ENCODE data around the gene BBS9. TPM values are rescaled to one million over a fixed set of nuclear protein-coding genes. Genes with fewer than 3 reads are reported as not detected.

The BBS9 gene
- total RNA-seq (2022) (5.1 and 7.2 TPM in 2 replicates), Bru-seq, nascent RNA (percentile 49 among the genes with signal in this experiment), BruChase-seq, experiment 1, labeled RNA remaining after a 6-hour chase (percentile 40 among the genes with signal in this experiment), BruChase-seq, experiment 2, labeled RNA remaining after a 2-hour chase (percentile 46 among the genes with signal in this experiment)
- long read RNA-seq, full-length matches to known transcripts: 2 of 8 reads
- long read RNA-seq, partial matches to known transcripts: 1 of 8 reads
- long read RNA-seq, other reads (novel, unspliced or antisense): 5 of 8 reads

DNA sequence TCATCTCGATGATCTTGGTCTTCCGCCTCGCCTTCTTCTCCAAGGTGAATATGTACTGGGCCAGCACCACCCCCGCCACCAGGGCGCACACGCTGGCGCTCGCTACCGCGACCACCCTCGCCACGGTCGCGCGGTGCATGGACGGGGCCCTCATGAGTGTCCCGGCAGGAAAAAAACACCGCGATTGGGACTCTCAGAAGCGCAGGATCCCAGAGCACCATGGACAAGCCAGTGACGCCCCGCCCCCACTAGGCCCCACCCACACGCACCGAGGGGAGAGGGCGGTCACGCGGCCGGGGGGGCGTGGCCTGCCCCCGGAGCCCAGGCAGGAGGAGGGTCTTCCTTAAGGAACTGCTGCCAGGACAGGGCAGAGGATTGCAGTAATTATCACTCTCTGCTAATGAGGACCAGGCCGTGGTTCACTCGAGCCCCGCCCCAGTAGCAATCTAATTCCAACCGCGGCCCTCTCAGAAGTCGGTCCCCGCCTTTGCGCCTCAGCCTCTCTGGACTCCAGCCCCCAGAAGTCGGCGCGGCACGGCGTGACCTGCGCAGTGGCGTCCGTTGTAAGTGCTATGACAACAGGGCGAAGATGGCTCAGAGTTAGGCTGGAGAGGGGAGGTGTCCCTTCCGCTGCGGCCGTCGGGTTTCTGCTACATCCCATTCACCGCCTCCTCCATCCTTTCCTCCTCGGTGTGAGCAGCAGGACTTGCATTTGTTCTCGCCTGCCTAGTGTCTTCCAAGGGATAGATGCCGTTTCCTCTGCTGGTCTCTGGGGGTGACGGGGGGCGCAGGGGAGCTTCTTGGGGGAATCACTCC, at the start of gene BBS9:
TSS of gene BBS9 (plus strand) at position 575 of the 816 bp plus-strand sequence. CDS start 16,689 bp downstream, outside the sequence.
- Mint-ChIP-seq H3K27ac (ENCODE audit: low read depth, unreplicated experiment) (peak within 1 kb of the TSS; percentile 76), H3K36me3 (ENCODE audit: insufficient read depth, unreplicated experiment) (no peaks in the 10 kb centered on the region), H3K4me1 (ENCODE audit: insufficient read depth, unreplicated experiment) (peaks cover 5% of the 10 kb centered on the region), H3K4me3 (ENCODE audit: unreplicated experiment) (peak within 1 kb of the TSS; percentile 89), H3K27me3 (ENCODE audit: insufficient read depth, unreplicated experiment) (no peaks in the 10 kb centered on the region), H3K9me3 (ENCODE audit: unreplicated experiment) (no peaks in the 10 kb centered on the region)
- peak; percentile 94 for DNase-seq (ENCODE audit: unreplicated experiment)
- BruUV-seq (replicated peaks): no TSS peak
- POLR2A ChIA-PET: interaction anchor here (0.8 to 1.7 kb wide), 4 partner anchors 19 to 30 kb away, joined by 3 to 15 read pairs (median 10); partner anchors contain the start of gene RP9
- TF ChIP-seq, protein P1, sequence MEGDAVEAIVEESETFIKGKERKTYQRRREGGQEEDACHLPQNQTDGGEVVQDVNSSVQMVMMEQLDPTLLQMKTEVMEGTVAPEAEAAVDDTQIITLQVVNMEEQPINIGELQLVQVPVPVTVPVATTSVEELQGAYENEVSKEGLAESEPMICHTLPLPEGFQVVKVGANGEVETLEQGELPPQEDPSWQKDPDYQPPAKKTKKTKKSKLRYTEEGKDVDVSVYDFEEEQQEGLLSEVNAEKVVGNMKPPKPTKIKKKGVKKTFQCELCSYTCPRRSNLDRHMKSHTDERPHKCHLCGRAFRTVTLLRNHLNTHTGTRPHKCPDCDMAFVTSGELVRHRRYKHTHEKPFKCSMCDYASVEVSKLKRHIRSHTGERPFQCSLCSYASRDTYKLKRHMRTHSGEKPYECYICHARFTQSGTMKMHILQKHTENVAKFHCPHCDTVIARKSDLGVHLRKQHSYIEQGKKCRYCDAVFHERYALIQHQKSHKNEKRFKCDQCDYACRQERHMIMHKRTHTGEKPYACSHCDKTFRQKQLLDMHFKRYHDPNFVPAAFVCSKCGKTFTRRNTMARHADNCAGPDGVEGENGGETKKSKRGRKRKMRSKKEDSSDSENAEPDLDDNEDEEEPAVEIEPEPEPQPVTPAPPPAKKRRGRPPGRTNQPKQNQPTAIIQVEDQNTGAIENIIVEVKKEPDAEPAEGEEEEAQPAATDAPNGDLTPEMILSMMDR (IDR thresholded peaks at IDR 0.05; ENCODE audit: unreplicated experiment): no peak
- CTCF ChIA-PET: interaction anchor here (0.6 to 0.8 kb wide), 4 partner anchors 11 to 72 kb away, joined by 3 to 4 read pairs (median 4); no protein-coding TSS in a partner anchor
- intact Hi-C loops (cut with micrococcal nuclease): loop anchor here (2.0 kb wide), 1 partner anchor 20 kb away; the partner anchor contains the start of gene RP9

DNA sequence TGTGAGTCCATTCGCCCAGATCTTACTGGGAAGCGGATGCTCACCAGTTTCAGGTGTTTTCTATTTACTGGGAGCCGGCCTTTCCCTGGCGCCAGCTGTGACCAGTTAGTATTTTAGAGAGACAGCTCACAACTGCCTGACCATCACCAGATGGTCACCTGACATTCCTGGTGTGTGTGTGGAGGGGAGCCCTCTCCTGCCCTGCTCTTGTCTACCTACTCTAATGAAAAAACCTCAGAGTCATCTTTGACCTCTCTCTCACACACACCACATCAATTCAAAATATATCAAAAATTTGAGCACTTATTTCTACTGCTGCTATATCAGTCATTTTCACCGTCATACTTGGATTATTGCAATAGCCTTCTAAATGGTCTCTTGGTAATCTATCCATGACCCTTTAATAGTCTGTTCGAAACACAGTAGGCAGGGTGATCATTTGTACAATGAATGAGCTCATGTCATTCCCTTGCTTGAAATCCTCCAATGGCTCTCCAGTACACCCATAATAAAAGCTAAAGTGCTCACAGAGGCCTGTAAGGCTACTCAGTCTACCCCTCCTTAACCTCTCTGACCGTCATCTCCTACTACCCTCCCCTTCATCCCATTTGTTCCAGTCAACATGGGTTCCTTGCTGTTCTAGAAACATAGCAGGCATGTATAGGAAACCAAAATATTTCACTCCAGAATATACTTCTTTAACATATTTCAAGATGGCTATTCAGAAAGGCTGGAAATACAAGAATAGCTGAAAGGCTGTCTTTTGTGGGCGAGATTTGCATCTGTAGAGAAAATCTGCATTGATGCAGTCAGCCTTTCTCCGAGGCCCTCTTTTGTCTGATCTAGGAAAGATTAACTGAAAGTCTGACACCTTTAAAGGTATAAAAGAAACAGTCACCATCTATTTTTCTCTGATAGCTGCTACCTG, 49.3 kb upstream of the BBS9 start:
- ChIA-PET CTCF (interaction anchor here (1.7 kb wide), 1 partner anchor 29 kb away, joined by 5 read pairs; the partner anchor contains the start of gene RP9), POLR2A (interaction anchor here (0.6 kb wide), 2 partner anchors 190 to 500 kb away, joined by 3 to 5 read pairs; no protein-coding TSS in a partner anchor)
- TF ChIP-seq, protein P1 (IDR thresholded peaks at IDR 0.05; ENCODE audit: unreplicated experiment): no peak
- H3K27ac Mint-ChIP-seq (ENCODE audit: low read depth, unreplicated experiment): no peak overlapping the region
- H3K4me1 Mint-ChIP-seq (ENCODE audit: insufficient read depth, unreplicated experiment): no peaks in the 10 kb centered on the region
- intact Hi-C loops (cut with micrococcal nuclease): no loop called here
- no TSS peak for BruUV-seq (replicated peaks)
- DNase-seq (ENCODE audit: unreplicated experiment): no peak
- no peaks in the 10 kb centered on the region for H3K9me3 Mint-ChIP-seq (ENCODE audit: unreplicated experiment)
- H3K4me3 Mint-ChIP-seq (ENCODE audit: unreplicated experiment): no peak overlapping the region
- peaks cover 4% of the 10 kb centered on the region for H3K36me3 Mint-ChIP-seq (ENCODE audit: insufficient read depth, unreplicated experiment)
- peaks cover 40% of the 10 kb centered on the region for H3K27me3 Mint-ChIP-seq (ENCODE audit: insufficient read depth, unreplicated experiment)

DNA sequence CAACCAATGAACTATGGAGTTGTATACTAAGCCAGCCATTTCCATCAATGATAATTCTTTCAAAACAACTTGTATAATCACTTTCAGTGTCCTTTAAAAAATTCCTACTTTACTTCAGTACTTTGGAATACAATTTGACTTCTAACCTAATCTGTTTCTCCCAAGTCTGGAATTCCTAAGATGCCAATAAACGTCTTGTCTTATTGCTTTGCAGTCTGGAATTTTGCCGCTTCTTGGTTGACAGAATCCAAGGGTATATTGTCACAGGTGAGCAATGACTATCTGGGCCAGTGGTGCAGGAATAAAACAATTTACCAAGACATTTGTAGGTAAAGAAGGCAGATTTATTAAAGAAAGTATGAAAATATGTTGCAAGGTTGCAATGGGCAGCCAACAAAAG, 42.0 kb upstream of the BBS9 start:
- intact Hi-C loops (cut with micrococcal nuclease): no loop called here
- Mint-ChIP-seq H3K36me3 (ENCODE audit: insufficient read depth, unreplicated experiment) (peaks cover under 1% of the 10 kb centered on the region), H3K27me3 (ENCODE audit: insufficient read depth, unreplicated experiment) (no peaks in the 10 kb centered on the region), H3K9me3 (ENCODE audit: unreplicated experiment) (no peaks in the 10 kb centered on the region), H3K27ac (ENCODE audit: low read depth, unreplicated experiment) (no peak overlapping the region), H3K4me1 (ENCODE audit: insufficient read depth, unreplicated experiment) (no peaks in the 10 kb centered on the region), H3K4me3 (ENCODE audit: unreplicated experiment) (no peak overlapping the region)
- no peak for DNase-seq (ENCODE audit: unreplicated experiment)
- POLR2A ChIA-PET: no interaction called here
- CTCF ChIA-PET: interaction anchor here (1.4 kb wide), 1 partner anchor 20 kb away, joined by 6 read pairs; no protein-coding TSS in a partner anchor
- no TSS peak for BruUV-seq (replicated peaks)
- TF ChIP-seq, protein P1 (IDR thresholded peaks at IDR 0.05; ENCODE audit: unreplicated experiment): no peak

Data from MCF 10A (cell line).